Mesenchymal stem cell (in vitro differentiated cells and primary cell): Measurements from ENCODE around the gene PDYN.

ENCODE experiments used
- DNase-seq: peaks from one replicate; pipeline ENCODE4 v3.0.0-alpha.2; 2013
- H2AFZ ChIP-seq: one replicate; pipeline ENCODE4 v1.6.1; 2013; ENCODE audit warnings: low read depth, mild to moderate bottlenecking, control low read depth, inconsistent platforms, low read length, moderate library complexity
- H2AK5ac ChIP-seq: 2 replicates; pipeline ENCODE4 v1.6.1; 2013; ENCODE audit warnings: low read length, moderate library complexity, mild to moderate bottlenecking, inconsistent platforms; ENCODE audit not compliant: severe bottlenecking
- H2BK120ac ChIP-seq: one replicate; pipeline ENCODE4 v1.6.1; 2013; ENCODE audit warnings: low read depth, mild to moderate bottlenecking, inconsistent platforms, low read length, moderate library complexity
- H2BK12ac ChIP-seq, 2 experiments: one replicate each; pipeline ENCODE4 v1.6.1; 2013; ENCODE audit warnings: inconsistent platforms in 2 of 2, low read length in 2 of 2, mild to moderate bottlenecking in 2 of 2, moderate library complexity in 2 of 2, control low read depth in 1 of 2
- H2BK15ac ChIP-seq: one replicate; pipeline ENCODE4 v1.6.1; 2013; ENCODE audit warnings: mild to moderate bottlenecking, low read depth, inconsistent platforms; ENCODE audit not compliant: poor library complexity, severe bottlenecking
- H2BK5ac ChIP-seq: 2 replicates; pipeline ENCODE4 v1.6.1; 2013; ENCODE audit warnings: low read depth, mild to moderate bottlenecking, low read length, control low read depth, inconsistent platforms; ENCODE audit not compliant: poor library complexity, severe bottlenecking
- H3K14ac ChIP-seq, 2 experiments: one replicate each; pipeline ENCODE4 v1.6.1; 2013; ENCODE audit warnings: inconsistent platforms in 2 of 2, low read length in 2 of 2, control low read depth in 1 of 2, mild to moderate bottlenecking in 1 of 2, moderate library complexity in 1 of 2
- H3K18ac ChIP-seq, 2 experiments: one replicate each; pipeline ENCODE4 v1.6.1; 2013; ENCODE audit warnings: inconsistent platforms in 2 of 2, low read length in 2 of 2, control low read depth in 1 of 2, low read depth in 1 of 2, mild to moderate bottlenecking in 1 of 2
- H3K23ac ChIP-seq, 2 experiments: one replicate each; pipeline ENCODE4 v1.6.1; 2013; ENCODE audit warnings: inconsistent platforms in 2 of 2, low read length in 2 of 2, mild to moderate bottlenecking in 2 of 2, moderate library complexity in 2 of 2, control low read depth in 1 of 2
- H3K27ac ChIP-seq: 2 replicates; pipeline ENCODE4 v1.5.1; 2013; ENCODE audit warnings: mild to moderate bottlenecking, moderate library complexity, low read length, control low read depth, inconsistent platforms; ENCODE audit not compliant: poor library complexity, severe bottlenecking
- H3K27me3 ChIP-seq, 2 experiments: 2 replicates each; pipeline versions ENCODE4 v1.6.1 to v1.7.0; 2013; ENCODE audit warnings: low read length in 2 of 2, mild to moderate bottlenecking in 2 of 2, moderate library complexity in 2 of 2, control low read depth in 1 of 2, inconsistent platforms in 1 of 2; ENCODE audit not compliant: control insufficient read depth in 1 of 2, insufficient read depth in 1 of 2
- H3K36me3 ChIP-seq, 2 experiments: 2 replicates each; pipeline versions ENCODE4 v1.6.1 to v1.7.0; 2013; ENCODE audit warnings: low read length in 2 of 2, control low read depth in 1 of 2, inconsistent platforms in 1 of 2, low read depth in 1 of 2, mild to moderate bottlenecking in 1 of 2; ENCODE audit not compliant: insufficient read depth in 2 of 2, control insufficient read depth in 1 of 2
- H3K4ac ChIP-seq, 2 experiments: one replicate each; pipeline ENCODE4 v1.6.1; 2013; ENCODE audit warnings: inconsistent platforms in 2 of 2, low read length in 2 of 2, mild to moderate bottlenecking in 2 of 2, moderate library complexity in 2 of 2, control low read depth in 1 of 2, low read depth in 1 of 2
- H3K4me1 ChIP-seq: 2 replicates; pipeline ENCODE4 v1.6.1; 2013; ENCODE audit warnings: low read depth, low read length, control low read depth; ENCODE audit not compliant: control insufficient read depth, insufficient read depth
- H3K4me2 ChIP-seq: 2 replicates; pipeline ENCODE4 v1.6.1; 2013; ENCODE audit warnings: low read length, mild to moderate bottlenecking, inconsistent platforms; ENCODE audit not compliant: poor library complexity, severe bottlenecking
- H3K4me3 ChIP-seq, 2 experiments: 2 replicates each; pipeline versions ENCODE4 v1.5.1 to v1.7.0; 2013; ENCODE audit warnings: low read length in 2 of 2, mild to moderate bottlenecking in 2 of 2, control low read depth in 1 of 2, low read depth in 1 of 2; ENCODE audit not compliant: insufficient read depth in 1 of 2
- H3K79me1 ChIP-seq: replicated peaks from 2 replicates; pipeline ENCODE4 v1.6.1; 2013; ENCODE audit warnings: mild to moderate bottlenecking, control low read depth, low read length, inconsistent platforms; ENCODE audit not compliant: poor library complexity, severe bottlenecking
- H3K9ac ChIP-seq: 2 replicates; pipeline ENCODE4 v1.7.0; 2013; ENCODE audit warnings: mild to moderate bottlenecking, low read length, moderate library complexity
- H3K9me3 ChIP-seq: 2 replicates; pipeline ENCODE4 v1.7.0; 2013; ENCODE audit warnings: mild to moderate bottlenecking, low read length; ENCODE audit not compliant: control insufficient read depth
- H4K8ac ChIP-seq: one replicate; pipeline ENCODE4 v1.6.1; 2013; ENCODE audit warnings: inconsistent platforms, mild to moderate bottlenecking, low read length, moderate library complexity
- H4K91ac ChIP-seq: one replicate; pipeline ENCODE4 v1.6.1; 2013; ENCODE audit warnings: mild to moderate bottlenecking, low read length, inconsistent platforms
- WGBS: methylation state at CpG from one replicate; pipeline ENCODE4 v1.1.7; 2013; ENCODE audit warnings: mixed read lengths; 5-methylcytosine and 5-hydroxymethylcytosine counted together

Gene PDYN

GRCh38 chr20:1952737-1953530, 40.9 kb downstream of the PDYN start:
- Histone ChIP-seq H3K23ac (no peak overlapping the region), H2AFZ (no peak overlapping the region), H2AK5ac (no peak overlapping the region), H4K8ac (no peak overlapping the region), H3K9ac (no peak overlapping the region), H3K14ac (no peak overlapping the region), H3K4me1 (no peaks in the 10 kb centered on the region), H3K4ac (no peak overlapping the region), H3K36me3 (no peaks in the 10 kb centered on the region), H3K27ac (no peak overlapping the region), H2BK5ac (no peak overlapping the region), H2BK120ac (no peak overlapping the region), H3K27me3 (peaks cover 0 to 17% of the 10 kb centered on the region in 2 experiments), H2BK12ac (no peak overlapping the region), H3K4me2 (no peak overlapping the region), H3K4me3 (no peak overlapping the region), H2BK15ac (no peak overlapping the region), H3K9me3 (no peaks in the 10 kb centered on the region), H4K91ac (no peak overlapping the region), H3K79me1 (no peaks in the 10 kb centered on the region), H3K18ac (no peak overlapping the region)
- 84% methylated on average over 6 of the region's 6 CpGs for WGBS
- no peak for DNase-seq

GRCh38 chr20:1951436-1952115, 42.3 kb downstream of the PDYN start:
- WGBS, result 88% methylated on average over 10 of the region's 11 CpGs
- Histone ChIP-seq H3K36me3 (no peaks in the 10 kb centered on the region), H3K27ac (no peak overlapping the region), H2BK12ac (no peak overlapping the region), H3K79me1 (no peaks in the 10 kb centered on the region), H3K18ac (no peak overlapping the region), H2BK120ac (no peak overlapping the region), H3K27me3 (peaks cover 0 to 27% of the 10 kb centered on the region in 2 experiments), H2BK15ac (no peak overlapping the region), H3K4me2 (no peak overlapping the region), H2BK5ac (no peak overlapping the region), H3K14ac (no peak overlapping the region), H3K4me1 (peaks cover 6% of the 10 kb centered on the region), H4K8ac (no peak overlapping the region), H2AFZ (no peak overlapping the region), H2AK5ac (no peak overlapping the region), H3K4ac (no peak overlapping the region), H3K23ac (no peak overlapping the region), H3K9ac (no peak overlapping the region), H4K91ac (no peak overlapping the region), H3K9me3 (no peaks in the 10 kb centered on the region), H3K4me3 (no peak overlapping the region)
- DNase-seq, result no peak

GRCh38 chr20:1950836-1951235, 43.0 kb downstream of the PDYN start:
- H3K36me3 ChIP-seq, result no peaks in the 10 kb centered on the region
- no peak overlapping the region for H3K18ac ChIP-seq
- 66% methylated on average over 7 of the region's 7 CpGs for WGBS
- H3K27ac ChIP-seq, result no peak overlapping the region
- H2BK120ac ChIP-seq, result no peak overlapping the region
- H3K4me3 ChIP-seq, result no peak overlapping the region
- H3K4me2 ChIP-seq, result no peak overlapping the region
- no peak overlapping the region for H3K9ac ChIP-seq
- H4K8ac ChIP-seq, result no peak overlapping the region
- H2BK12ac ChIP-seq, result no peak overlapping the region
- no peak overlapping the region for H2AFZ ChIP-seq
- no peak for DNase-seq
- H3K23ac ChIP-seq, result no peak overlapping the region
- H3K4ac ChIP-seq, result no peak overlapping the region
- H2AK5ac ChIP-seq, result no peak overlapping the region
- no peaks in the 10 kb centered on the region for H3K79me1 ChIP-seq
- peaks cover 6% of the 10 kb centered on the region for H3K4me1 ChIP-seq
- H3K14ac ChIP-seq, result no peak overlapping the region
- no peak overlapping the region for H2BK15ac ChIP-seq
- no peak overlapping the region for H2BK5ac ChIP-seq
- no peak overlapping the region for H4K91ac ChIP-seq
- H3K9me3 ChIP-seq, result no peaks in the 10 kb centered on the region
- peaks cover 0 to 29% of the 10 kb centered on the region in 2 experiments for H3K27me3 ChIP-seq

GRCh38 chr20:1949347-1950100, 44.3 kb downstream of the PDYN start:
- no peak for DNase-seq
- Histone ChIP-seq H2AFZ (no peak overlapping the region), H3K27me3 (peaks cover 0 to 42% of the 10 kb centered on the region in 2 experiments)

More at GRCh38 chr20:1949347-1950100, 44.3 kb downstream of the PDYN start:
- Histone ChIP-seq H3K79me1 (no peaks in the 10 kb centered on the region), H3K9ac (peak overlapping the region; percentile 26), H3K4me2 (no peak overlapping the region), H3K4ac (no peak overlapping the region), H4K91ac (no peak overlapping the region), H3K27ac (no peak overlapping the region), H2BK15ac (no peak overlapping the region), H3K9me3 (no peaks in the 10 kb centered on the region), H3K4me3 (no peak overlapping the region), H2BK5ac (no peak overlapping the region), H3K4me1 (peaks cover 6% of the 10 kb centered on the region), H3K18ac (no peak overlapping the region), H3K14ac (no peak overlapping the region), H4K8ac (no peak overlapping the region), H2AK5ac (no peak overlapping the region), H3K23ac (no peak overlapping the region), H2BK120ac (no peak overlapping the region), H3K36me3 (no peaks in the 10 kb centered on the region), H2BK12ac (no peak overlapping the region)
- 68% methylated on average over 2 of the region's 2 CpGs for WGBS
